Heart left ventricle (tissue), 13 donors: Measurements from ENCODE around the gene ANKRD30A.

Source experiments
- POLR2A ChIP-seq, 2 donors: fragments of 450-650 bp; IDR thresholded peaks; one replicate each; pipeline ENCODE4 v1.6.1; 2017; ENCODE audit warnings: antibody characterized with exemption in 2 of 2, mild to moderate bottlenecking in 2 of 2, moderate library complexity in 2 of 2
- TF ChIP-seq, protein P1 (sequence below), 12 donors: fragments of 200-600 bp; sonication (generic) in 4 of 12; IDR thresholded peaks; one replicate each; pipeline versions ENCODE4 v1.5.0 to v1.8.0; 2018 to 2022; ENCODE audit warnings: antibody characterized with exemption in 12 of 12, mild to moderate bottlenecking in 5 of 12
- donor health status: ischemic (EF 13 %, LVEDD 7.1; RV severe dilation, severe dysfunction).
- donor health status: DM: no; HTN: yes; CAD: no.
- donor health status: DM: no; HTN: no; CAD: no.
- donor health status: ischemic (EF 25% LVEDD 6.9; RV normal size, moderate dysfunction).
- donor health status: ischemic (EF 25% LVEDD 5.7; RV mildly dilated, moderate dysfunction).
- donor health status: ischemic (EF 35%, LVEDD 5.7; RV mildly dilated, moderate dysfunction).
- donor health status: nonischemic (EF 11% LVEDD 7.7; RV severe dilation, severe dysfunction).
- donor health status: DM: yes; HTN: yes; CAD: no.
- donor health status: PGD.
- donor health status: ischemic (EF 29% LVEDD 5.4; RV normal size, mild dysfunction).
- donor health status: nonischemic (EF 23%, LVEDD 6.1; RV moderate dilation, normal function).

DNA sequence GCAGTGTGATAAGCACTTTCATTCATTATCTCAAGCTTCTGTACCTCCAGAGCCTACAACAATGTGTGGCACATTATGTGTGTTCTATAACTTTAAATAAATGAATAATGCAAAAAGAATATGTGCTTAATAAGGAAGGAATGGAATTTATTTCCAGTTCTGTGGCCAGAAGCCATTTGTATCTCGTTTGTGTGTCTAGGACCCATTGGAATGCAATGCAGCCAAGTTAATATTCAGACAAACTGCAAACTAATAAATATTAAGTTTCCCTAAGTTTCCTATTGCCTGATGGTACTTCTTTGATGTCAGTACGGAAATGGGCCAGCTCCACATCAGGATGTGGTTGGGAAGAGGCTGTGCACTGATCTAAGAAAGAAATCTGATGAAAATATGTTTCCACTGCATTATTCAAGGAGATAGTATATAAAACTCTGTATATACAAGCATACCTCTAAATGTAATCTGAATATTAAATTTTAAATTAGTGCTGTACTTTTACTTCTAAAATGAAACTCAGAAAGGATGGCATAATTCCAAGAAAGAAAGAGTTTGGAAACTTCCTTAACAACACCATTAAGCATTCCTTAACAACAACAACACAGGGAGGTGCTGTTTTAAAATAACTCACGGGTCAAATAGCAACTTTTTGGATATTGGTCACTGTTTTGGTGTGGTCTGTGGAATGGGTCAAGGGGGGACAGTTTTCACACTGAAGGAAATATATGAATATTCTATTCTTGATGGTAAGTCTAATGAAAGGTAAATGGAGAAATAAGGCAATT lies 29.4 kb upstream of the ANKRD30A start:
- no peak for TF ChIP-seq POLR2A (IDR thresholded peaks at IDR 0.05)
- TF ChIP-seq, protein P1, sequence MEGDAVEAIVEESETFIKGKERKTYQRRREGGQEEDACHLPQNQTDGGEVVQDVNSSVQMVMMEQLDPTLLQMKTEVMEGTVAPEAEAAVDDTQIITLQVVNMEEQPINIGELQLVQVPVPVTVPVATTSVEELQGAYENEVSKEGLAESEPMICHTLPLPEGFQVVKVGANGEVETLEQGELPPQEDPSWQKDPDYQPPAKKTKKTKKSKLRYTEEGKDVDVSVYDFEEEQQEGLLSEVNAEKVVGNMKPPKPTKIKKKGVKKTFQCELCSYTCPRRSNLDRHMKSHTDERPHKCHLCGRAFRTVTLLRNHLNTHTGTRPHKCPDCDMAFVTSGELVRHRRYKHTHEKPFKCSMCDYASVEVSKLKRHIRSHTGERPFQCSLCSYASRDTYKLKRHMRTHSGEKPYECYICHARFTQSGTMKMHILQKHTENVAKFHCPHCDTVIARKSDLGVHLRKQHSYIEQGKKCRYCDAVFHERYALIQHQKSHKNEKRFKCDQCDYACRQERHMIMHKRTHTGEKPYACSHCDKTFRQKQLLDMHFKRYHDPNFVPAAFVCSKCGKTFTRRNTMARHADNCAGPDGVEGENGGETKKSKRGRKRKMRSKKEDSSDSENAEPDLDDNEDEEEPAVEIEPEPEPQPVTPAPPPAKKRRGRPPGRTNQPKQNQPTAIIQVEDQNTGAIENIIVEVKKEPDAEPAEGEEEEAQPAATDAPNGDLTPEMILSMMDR (IDR thresholded peaks at IDR 0.05): no peak
